Activated CD8-positive, alpha-beta T cell treated with anti-CD3 and anti-CD28 coated beads for 36 hours (primary cell): ENCODE data around the gene LEF1. TPM values are rescaled to one million over a fixed set of nuclear protein-coding genes. Genes with fewer than 3 reads are reported as not detected.

Experiments used
- ATAC-seq: fragments of 200-7000 bp; cut with Tn5 transposase; one replicate; pipeline ENCODE4 v1.10.0; 2021; ENCODE audit warnings: mild to moderate bottlenecking, moderate library complexity
- CTCF ChIA-PET: fragments of 350-600 bp; sonication (Branson Sonifier 250); formaldehyde crosslinking; loops from one replicate; lab custom pipeline; 2021; ENCODE audit warnings: antibody characterized with exemption; lab: Charles Lee
- POLR2A ChIA-PET: fragments of 350-600 bp; sonication (Branson Sonifier 250); formaldehyde crosslinking; loops from one replicate; lab custom pipeline; 2021; ENCODE audit warnings: antibody characterized with exemption; lab: Charles Lee
- DNase-seq: peaks from one replicate; pipeline ENCODE4 v3.0.0-alpha.2; 2020
- H3K27ac Mint-ChIP-seq: one replicate; pipeline ENCODE4 v1.8.0; 2021; ENCODE audit warnings: mild to moderate bottlenecking, mixed read lengths
- H3K27me3 Mint-ChIP-seq: one replicate; pipeline ENCODE4 v1.8.0; 2021; ENCODE audit warnings: mixed read lengths
- H3K36me3 Mint-ChIP-seq: one replicate; pipeline ENCODE4 v1.8.0; 2021; ENCODE audit warnings: low read depth, mixed read lengths
- H3K4me1 Mint-ChIP-seq: one replicate; pipeline ENCODE4 v1.8.0; 2021; ENCODE audit warnings: low read depth, mixed read lengths
- H3K4me3 Mint-ChIP-seq: one replicate; pipeline ENCODE4 v1.8.0; 2021; ENCODE audit warnings: mild to moderate bottlenecking, moderate library complexity, mixed read lengths
- H3K9me3 Mint-ChIP-seq: one replicate; pipeline ENCODE4 v1.8.0; 2021; ENCODE audit warnings: mixed read lengths
- intact Hi-C: fragments of 100-400 bp; cut with micrococcal nuclease; formaldehyde crosslinking; loops from one replicate; pipeline ENCODE4 v1.10.0; 2022
- total RNA-seq, 2 experiments: library from RNA; stranded (reverse); gene quantifications; one replicate each; pipeline ENCODE4 v1.2.3, GENCODE V29; 2021
- TF ChIP-seq, protein P1 (sequence below): fragments of 200-600 bp; IDR thresholded peaks from one replicate; pipeline ENCODE4 v1.8.0; 2022; ENCODE audit warnings: antibody characterized with exemption, mild to moderate bottlenecking

LEF1 gene
- total RNA-seq, 2 experiments from 2014 or later: 178 to 182 TPM

DNA sequence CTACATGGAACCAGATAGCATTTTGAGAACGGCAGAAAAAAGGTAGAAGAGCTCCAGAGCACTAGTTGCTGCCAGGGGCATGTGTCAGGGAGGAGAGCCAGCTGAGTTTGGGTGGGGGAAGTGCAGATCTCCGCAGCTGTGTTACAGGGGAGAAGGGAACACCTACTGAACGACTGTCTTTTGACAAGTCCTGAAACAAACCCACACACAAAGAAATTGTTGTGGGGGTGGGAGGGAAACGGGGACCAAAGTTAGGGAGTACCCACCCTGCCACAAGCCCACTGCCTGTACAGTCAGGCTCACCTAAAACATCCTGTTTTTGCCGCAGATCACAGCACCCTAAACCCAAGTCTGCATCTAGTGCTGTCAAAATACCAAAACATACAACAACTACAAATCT lies 55.5 kb downstream of the LEF1 start:
- TF ChIP-seq, protein P1, sequence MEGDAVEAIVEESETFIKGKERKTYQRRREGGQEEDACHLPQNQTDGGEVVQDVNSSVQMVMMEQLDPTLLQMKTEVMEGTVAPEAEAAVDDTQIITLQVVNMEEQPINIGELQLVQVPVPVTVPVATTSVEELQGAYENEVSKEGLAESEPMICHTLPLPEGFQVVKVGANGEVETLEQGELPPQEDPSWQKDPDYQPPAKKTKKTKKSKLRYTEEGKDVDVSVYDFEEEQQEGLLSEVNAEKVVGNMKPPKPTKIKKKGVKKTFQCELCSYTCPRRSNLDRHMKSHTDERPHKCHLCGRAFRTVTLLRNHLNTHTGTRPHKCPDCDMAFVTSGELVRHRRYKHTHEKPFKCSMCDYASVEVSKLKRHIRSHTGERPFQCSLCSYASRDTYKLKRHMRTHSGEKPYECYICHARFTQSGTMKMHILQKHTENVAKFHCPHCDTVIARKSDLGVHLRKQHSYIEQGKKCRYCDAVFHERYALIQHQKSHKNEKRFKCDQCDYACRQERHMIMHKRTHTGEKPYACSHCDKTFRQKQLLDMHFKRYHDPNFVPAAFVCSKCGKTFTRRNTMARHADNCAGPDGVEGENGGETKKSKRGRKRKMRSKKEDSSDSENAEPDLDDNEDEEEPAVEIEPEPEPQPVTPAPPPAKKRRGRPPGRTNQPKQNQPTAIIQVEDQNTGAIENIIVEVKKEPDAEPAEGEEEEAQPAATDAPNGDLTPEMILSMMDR: no peak
- CTCF ChIA-PET: interaction anchor here (1.2 to 2.7 kb wide), 8 partner anchors 13 to 83 kb away, joined by 3 to 14 read pairs (median 5); no protein-coding TSS in a partner anchor
- ATAC-seq: peak; percentile 21
- intact Hi-C loops: no loop called here
- Mint-ChIP-seq H3K27me3 (no peaks in the 10 kb centered on the region), H3K4me3 (peak overlapping the region; percentile 30), H3K27ac (peak overlapping the region; percentile 96), H3K4me1 (peaks cover 95% of the 10 kb centered on the region), H3K9me3 (no peaks in the 10 kb centered on the region), H3K36me3 (peaks cover 50% of the 10 kb centered on the region)
- peak; percentile 64 for DNase-seq
- POLR2A ChIA-PET: interaction anchor here (0.8 to 1.6 kb wide), 3 partner anchors 30 to 56 kb away, joined by 3 to 6 read pairs (median 3); partner anchors contain the start of gene LEF1

- DNase-seq (no peak), ATAC-seq (no peak)
- peak overlapping the region; percentile 96 for H3K27ac Mint-ChIP-seq
- peaks cover 49% of the 10 kb centered on the region for H3K36me3 Mint-ChIP-seq
- TF ChIP-seq, protein P1: no peak
- no peaks in the 10 kb centered on the region for H3K27me3 Mint-ChIP-seq
- peaks cover 92% of the 10 kb centered on the region for H3K4me1 Mint-ChIP-seq
- intact Hi-C loops: no loop called here
- CTCF ChIA-PET: interaction anchor here (0.7 to 2.7 kb wide), 8 partner anchors 17 to 460 kb away, joined by 3 to 14 read pairs (median 4); partner anchors contain the start of gene LEF1
- H3K9me3 Mint-ChIP-seq: no peaks in the 10 kb centered on the region
- H3K4me3 Mint-ChIP-seq: no peak overlapping the region
- POLR2A ChIA-PET: interaction anchor here (1.0 to 1.9 kb wide), 4 partner anchors 10 to 77 kb away, joined by 3 to 8 read pairs (median 4); no protein-coding TSS in a partner anchor
These were observed 57.0 kb downstream of the LEF1 start for GRCh38 chr4:108111781-108112180.

GRCh38 chr4:108110450-108110849 lies 58.3 kb downstream of the LEF1 start:
- Mint-ChIP-seq H3K36me3 (peaks cover 55% of the 10 kb centered on the region), H3K9me3 (no peaks in the 10 kb centered on the region), H3K27me3 (no peaks in the 10 kb centered on the region), H3K4me1 (peaks cover 92% of the 10 kb centered on the region), H3K4me3 (peak overlapping the region; percentile 44), H3K27ac (peak overlapping the region; percentile 96)
- intact Hi-C loops: no loop called here
- ATAC-seq: no peak
- ChIA-PET POLR2A (interaction anchor here (1.3 to 6.6 kb wide), 4 partner anchors 8 to 76 kb away, joined by 3 to 46 read pairs (median 4); no protein-coding TSS in a partner anchor), CTCF (no interaction called here)
- no peak for DNase-seq
- TF ChIP-seq, protein P1: no peak

DNA sequence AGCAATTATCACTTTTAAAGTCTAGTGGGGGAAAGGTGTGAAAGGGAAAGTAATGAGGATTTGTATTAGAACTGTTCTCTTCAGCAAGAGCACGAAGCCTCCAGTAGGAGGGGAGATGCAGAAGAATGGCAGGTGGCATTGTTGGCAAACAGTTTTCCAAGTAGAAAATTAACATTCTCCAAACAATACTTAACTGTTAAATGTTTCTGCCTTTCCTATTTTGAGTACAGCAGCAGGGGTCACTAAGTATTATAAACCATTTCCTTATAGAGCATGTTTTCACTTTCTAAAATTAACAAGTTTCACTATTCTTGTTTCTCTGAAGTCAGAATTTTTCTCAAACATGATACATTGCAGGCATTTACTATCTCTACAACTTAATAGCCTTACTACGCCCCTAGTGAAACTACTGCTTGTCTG lies 58.7 kb downstream of the LEF1 start:
- peak overlapping the region; percentile 44 for H3K4me3 Mint-ChIP-seq
- peak overlapping the region; percentile 96 for H3K27ac Mint-ChIP-seq
- intact Hi-C loops: loop anchor here (5.0 kb wide), 3 partner anchors 32 to 57 kb away; partner anchors contain the start of gene LEF1
- TF ChIP-seq, protein P1: no peak
- DNase-seq (no peak), ATAC-seq (peak; percentile 20)
- no peaks in the 10 kb centered on the region for H3K27me3 Mint-ChIP-seq
- CTCF ChIA-PET: interaction anchor here (1.4 to 2.9 kb wide), 3 partner anchors 8 to 79 kb away, joined by 4 to 16 read pairs (median 15); no protein-coding TSS in a partner anchor
- POLR2A ChIA-PET: interaction anchor here (0.8 to 6.6 kb wide), 4 partner anchors 9 to 75 kb away, joined by 3 to 46 read pairs (median 4); no protein-coding TSS in a partner anchor
- H3K9me3 Mint-ChIP-seq: no peaks in the 10 kb centered on the region
- peaks cover 88% of the 10 kb centered on the region for H3K4me1 Mint-ChIP-seq
- H3K36me3 Mint-ChIP-seq: peaks cover 54% of the 10 kb centered on the region

DNA sequence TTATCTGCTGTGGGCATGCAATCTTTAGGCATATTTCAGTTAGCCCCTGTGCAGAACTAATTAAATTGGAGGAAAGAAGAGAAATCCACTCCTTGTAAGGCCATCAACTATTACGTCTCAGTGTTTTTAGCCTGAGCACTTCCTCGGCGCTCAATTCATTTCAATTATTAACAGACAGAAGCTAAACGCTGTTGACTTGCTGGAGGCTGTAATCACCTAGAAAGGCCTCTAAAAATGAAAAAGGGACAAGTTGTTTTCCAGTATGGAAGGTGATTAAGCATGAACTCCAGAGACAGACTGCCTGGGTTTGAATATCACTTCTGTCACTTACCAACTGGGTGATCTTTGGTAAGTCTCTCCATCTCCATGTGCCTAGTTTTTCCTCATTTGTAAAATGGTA lies 59.6 kb downstream of the LEF1 start:
- H3K27ac Mint-ChIP-seq: peak overlapping the region; percentile 96
- no peaks in the 10 kb centered on the region for H3K27me3 Mint-ChIP-seq
- H3K4me1 Mint-ChIP-seq: peaks cover 85% of the 10 kb centered on the region
- peak overlapping the region; percentile 44 for H3K4me3 Mint-ChIP-seq
- TF ChIP-seq, protein P1: no peak
- ChIA-PET CTCF (interaction anchor here (0.9 to 4.0 kb wide), 7 partner anchors 9 to 79 kb away, joined by 3 to 16 read pairs (median 9); no protein-coding TSS in a partner anchor), POLR2A (interaction anchor here (1.0 to 6.6 kb wide), 10 partner anchors 7 to 74 kb away, joined by 3 to 46 read pairs (median 8); no protein-coding TSS in a partner anchor)
- no peak for ATAC-seq
- intact Hi-C loops: loop anchor here (5.0 kb wide), 3 partner anchors 33 to 58 kb away; partner anchors contain the start of gene LEF1
- peaks cover 51% of the 10 kb centered on the region for H3K36me3 Mint-ChIP-seq
- DNase-seq: no peak
- no peaks in the 10 kb centered on the region for H3K9me3 Mint-ChIP-seq
